Mucosa of stomach (tissue), 1 donor: Measurements from ENCODE around the gene KDM2B.

Experiments used
- H3K27me3 ChIP-seq: one replicate; pipeline ENCODE4 v1.7.0; 2013; ENCODE audit warnings: mild to moderate bottlenecking, low read length; ENCODE audit not compliant: control insufficient read depth, insufficient read depth
- H3K36me3 ChIP-seq: one replicate; pipeline ENCODE4 v1.7.0; 2013; ENCODE audit warnings: low read length; ENCODE audit not compliant: control insufficient read depth, insufficient read depth
- H3K4me1 ChIP-seq: one replicate; pipeline ENCODE4 v1.7.0; 2013; ENCODE audit warnings: mild to moderate bottlenecking, low read length; ENCODE audit not compliant: control insufficient read depth, insufficient read depth
- H3K4me3 ChIP-seq: one replicate; pipeline ENCODE4 v1.7.0; 2013; ENCODE audit warnings: low read length
- H3K9ac ChIP-seq: one replicate; pipeline ENCODE4 v1.7.0; 2013; ENCODE audit warnings: mild to moderate bottlenecking, low read length, moderate library complexity
- H3K9me3 ChIP-seq: one replicate; pipeline ENCODE4 v1.7.0; 2013; ENCODE audit warnings: mild to moderate bottlenecking, low read length, moderate library complexity; ENCODE audit not compliant: control insufficient read depth
- donor health status: Pancreatic carcinoma.

Gene KDM2B

GRCh38 chr12:121570467-121571283 lies 10.1 kb downstream of the KDM2B start:
- no peaks in the 10 kb centered on the region for H3K9me3 ChIP-seq
- H3K4me3 ChIP-seq, result no peak overlapping the region
- H3K9ac ChIP-seq, result no peak overlapping the region
- H3K36me3 ChIP-seq, result no peaks in the 10 kb centered on the region
- H3K27me3 ChIP-seq, result no peaks in the 10 kb centered on the region
- no peaks in the 10 kb centered on the region for H3K4me1 ChIP-seq

GRCh38 chr12:121568971-121569751 lies 11.7 kb downstream of the KDM2B start:
- Histone ChIP-seq H3K9me3 (no peaks in the 10 kb centered on the region), H3K27me3 (no peaks in the 10 kb centered on the region), H3K4me3 (no peak overlapping the region), H3K36me3 (no peaks in the 10 kb centered on the region), H3K4me1 (no peaks in the 10 kb centered on the region), H3K9ac (no peak overlapping the region)

- Histone ChIP-seq H3K27me3 (no peaks in the 10 kb centered on the region), H3K4me3 (no peak overlapping the region), H3K9ac (no peak overlapping the region), H3K36me3 (no peaks in the 10 kb centered on the region), H3K4me1 (no peaks in the 10 kb centered on the region), H3K9me3 (no peaks in the 10 kb centered on the region)
Measured at GRCh38 chr12:121568518-121568917, 12.3 kb downstream of the KDM2B start.

- no peaks in the 10 kb centered on the region for H3K4me1 ChIP-seq
- H3K9me3 ChIP-seq, result no peaks in the 10 kb centered on the region
- H3K4me3 ChIP-seq, result no peak overlapping the region
- no peaks in the 10 kb centered on the region for H3K36me3 ChIP-seq
- H3K9ac ChIP-seq, result no peak overlapping the region
- no peaks in the 10 kb centered on the region for H3K27me3 ChIP-seq
Measured at GRCh38 chr12:121565076-121565475, 15.7 kb downstream of the KDM2B start.

- Histone ChIP-seq H3K27me3 (no peaks in the 10 kb centered on the region), H3K9ac (no peak overlapping the region), H3K36me3 (no peaks in the 10 kb centered on the region), H3K9me3 (no peaks in the 10 kb centered on the region), H3K4me1 (no peaks in the 10 kb centered on the region), H3K4me3 (no peak overlapping the region)
Measured at GRCh38 chr12:121562488-121562887, 18.3 kb downstream of the KDM2B start.

GRCh38 chr12:121561009-121561395 lies 19.8 kb downstream of the KDM2B start:
- Histone ChIP-seq H3K27me3 (no peaks in the 10 kb centered on the region), H3K4me3 (no peak overlapping the region), H3K36me3 (no peaks in the 10 kb centered on the region), H3K9ac (no peak overlapping the region), H3K4me1 (no peaks in the 10 kb centered on the region), H3K9me3 (no peaks in the 10 kb centered on the region)

- Histone ChIP-seq H3K4me1 (no peaks in the 10 kb centered on the region), H3K9me3 (no peaks in the 10 kb centered on the region), H3K9ac (no peak overlapping the region), H3K36me3 (no peaks in the 10 kb centered on the region), H3K27me3 (no peaks in the 10 kb centered on the region), H3K4me3 (no peak overlapping the region)
Measured at GRCh38 chr12:121560392-121561008, 20.3 kb downstream of the KDM2B start.

GRCh38 chr12:121558956-121559355 lies 21.9 kb downstream of the KDM2B start:
- no peak overlapping the region for H3K4me3 ChIP-seq
- no peaks in the 10 kb centered on the region for H3K9me3 ChIP-seq
- no peaks in the 10 kb centered on the region for H3K36me3 ChIP-seq
- H3K27me3 ChIP-seq, result no peaks in the 10 kb centered on the region
- no peak overlapping the region for H3K9ac ChIP-seq
- no peaks in the 10 kb centered on the region for H3K4me1 ChIP-seq

GRCh38 chr12:121550974-121551634 lies 29.7 kb downstream of the KDM2B start:
- Histone ChIP-seq H3K4me3 (no peak overlapping the region), H3K27me3 (no peaks in the 10 kb centered on the region), H3K9me3 (no peaks in the 10 kb centered on the region), H3K4me1 (no peaks in the 10 kb centered on the region), H3K9ac (no peak overlapping the region), H3K36me3 (no peaks in the 10 kb centered on the region)

- H3K4me3 ChIP-seq, result no peak overlapping the region
- H3K4me1 ChIP-seq, result no peaks in the 10 kb centered on the region
- H3K27me3 ChIP-seq, result no peaks in the 10 kb centered on the region
- no peaks in the 10 kb centered on the region for H3K36me3 ChIP-seq
- no peaks in the 10 kb centered on the region for H3K9me3 ChIP-seq
- H3K9ac ChIP-seq, result no peak overlapping the region
Measured at GRCh38 chr12:121549075-121549474, 31.7 kb downstream of the KDM2B start.

- Histone ChIP-seq H3K9me3 (no peaks in the 10 kb centered on the region), H3K4me1 (no peaks in the 10 kb centered on the region), H3K4me3 (no peak overlapping the region), H3K9ac (no peak overlapping the region), H3K36me3 (no peaks in the 10 kb centered on the region), H3K27me3 (no peaks in the 10 kb centered on the region)
Measured at GRCh38 chr12:121545480-121545879, 35.3 kb downstream of the KDM2B start.

GRCh38 chr12:121543786-121544185 lies 37.0 kb downstream of the KDM2B start:
- peaks cover 2% of the 10 kb centered on the region for H3K4me1 ChIP-seq
- no peak overlapping the region for H3K4me3 ChIP-seq
- no peaks in the 10 kb centered on the region for H3K9me3 ChIP-seq
- H3K27me3 ChIP-seq, result no peaks in the 10 kb centered on the region
- H3K9ac ChIP-seq, result no peak overlapping the region
- no peaks in the 10 kb centered on the region for H3K36me3 ChIP-seq
